Loucy (cell line): ENCODE results near the gene SCAPER.

Experiments
- H2AFZ ChIP-seq: fragments of 200-600 bp; sonication (generic); 2 replicates; pipeline ENCODE4 v1.6.0; 2016; ENCODE audit warnings: antibody characterized with exemption, mild to moderate bottlenecking, low read length, moderate library complexity
- H3F3A ChIP-seq: fragments of 200-600 bp; 2 replicates; pipeline ENCODE4 v1.6.0; 2016; ENCODE audit warnings: antibody characterized with exemption, low read depth, mild to moderate bottlenecking
- H3K27me3 ChIP-seq: fragments of 200-600 bp; sonication (generic); 2 replicates; pipeline ENCODE4 v1.6.1; 2014; ENCODE audit warnings: low read length, mild to moderate bottlenecking; ENCODE audit not compliant: insufficient read depth, poor library complexity, severe bottlenecking
- H3K36me3 ChIP-seq: fragments of 200-600 bp; sonication (generic); 2 replicates; pipeline ENCODE4 v1.6.1; 2016; ENCODE audit warnings: low read length; ENCODE audit not compliant: insufficient read depth
- H3K4me1 ChIP-seq: fragments of 200-600 bp; sonication (generic); 2 replicates; pipeline ENCODE4 v1.5.1; 2014; ENCODE audit warnings: low read length, mild to moderate bottlenecking; ENCODE audit not compliant: insufficient read depth, poor library complexity, severe bottlenecking
- H3K4me2 ChIP-seq: fragments of 200-600 bp; sonication (generic); 2 replicates; pipeline ENCODE4 v1.6.0; 2014; ENCODE audit warnings: antibody characterized with exemption, low read length, low read depth, mild to moderate bottlenecking; ENCODE audit not compliant: poor library complexity, severe bottlenecking
- H3K4me3 ChIP-seq: fragments of 200-600 bp; sonication (generic); 2 replicates; pipeline ENCODE4 v1.5.1; 2014; ENCODE audit warnings: low read length, mild to moderate bottlenecking, mixed read lengths; ENCODE audit not compliant: poor library complexity, severe bottlenecking
- H3K79me2 ChIP-seq: fragments of 200-600 bp; sonication (generic); 2 replicates; pipeline ENCODE4 v1.6.1; 2014; ENCODE audit warnings: low read length; ENCODE audit not compliant: insufficient read depth
- H3K9ac ChIP-seq: fragments of 200-600 bp; sonication (generic); 2 replicates; pipeline ENCODE4 v1.6.0; 2014; ENCODE audit warnings: mild to moderate bottlenecking, low read depth, low read length, moderate library complexity; ENCODE audit not compliant: poor library complexity, severe bottlenecking
- H3K9me2 ChIP-seq: fragments of 200-600 bp; sonication (generic); replicated peaks from 2 replicates; pipeline ENCODE4 v1.6.1; 2016; ENCODE audit warnings: low read depth, low read length, mixed read lengths
- H3K9me3 ChIP-seq: fragments of 200-600 bp; sonication (generic); 2 replicates; pipeline ENCODE4 v1.6.1; 2014; ENCODE audit warnings: mild to moderate bottlenecking, antibody characterized with exemption, low read length, low read depth; ENCODE audit not compliant: insufficient read depth
- H4K20me1 ChIP-seq: fragments of 200-600 bp; sonication (generic); 2 replicates; pipeline ENCODE4 v1.6.0; 2014; ENCODE audit warnings: antibody characterized with exemption, low read length, mild to moderate bottlenecking; ENCODE audit not compliant: insufficient read depth, poor library complexity, severe bottlenecking
- EZH2phosphoT487 ChIP-seq: fragments of 200-600 bp; IDR thresholded peaks from 2 replicates; pipeline ENCODE4 v1.6.1; 2018; ENCODE audit warnings: antibody characterized with exemption, mild to moderate bottlenecking, moderate library complexity, borderline replicate concordance
- TF ChIP-seq, protein P1 (sequence below): fragments of 200-600 bp; sonication (generic); conservative IDR thresholded peaks from 2 replicates; pipeline ENCODE4 v1.5.1; 2014; ENCODE audit warnings: mild to moderate bottlenecking, antibody characterized with exemption, low read length

The SCAPER gene

GRCh38 chr15:76311100-76311953 is 593.8 kb downstream of the SCAPER start, which contains the start of gene ETFA:
TSS of gene ETFA (minus strand) at chr15:76311469. CDS start at chr15:76311388, 81 bp downstream.
- H3K9me2 ChIP-seq: no peaks in the 10 kb centered on the region
- peaks cover 49% of the 10 kb centered on the region for H3K79me2 ChIP-seq
- 0 out of 2 replicates have a peak, but pooled peaks cover 2% of the 10 kb centered on the region for H3F3A ChIP-seq
- H3K27me3 ChIP-seq: no peaks in the 10 kb centered on the region
- H3K9ac ChIP-seq: peak within 1 kb of the TSS; percentile 96
- H3K36me3 ChIP-seq: no peaks in the 10 kb centered on the region
- H2AFZ ChIP-seq: peak within 1 kb of the TSS; percentile 98
- peaks cover 41% of the 10 kb centered on the region for H4K20me1 ChIP-seq
- H3K4me1 ChIP-seq: peaks cover 49% of the 10 kb centered on the region
- no peak for TF ChIP-seq EZH2phosphoT487
- TF ChIP-seq, protein P1, sequence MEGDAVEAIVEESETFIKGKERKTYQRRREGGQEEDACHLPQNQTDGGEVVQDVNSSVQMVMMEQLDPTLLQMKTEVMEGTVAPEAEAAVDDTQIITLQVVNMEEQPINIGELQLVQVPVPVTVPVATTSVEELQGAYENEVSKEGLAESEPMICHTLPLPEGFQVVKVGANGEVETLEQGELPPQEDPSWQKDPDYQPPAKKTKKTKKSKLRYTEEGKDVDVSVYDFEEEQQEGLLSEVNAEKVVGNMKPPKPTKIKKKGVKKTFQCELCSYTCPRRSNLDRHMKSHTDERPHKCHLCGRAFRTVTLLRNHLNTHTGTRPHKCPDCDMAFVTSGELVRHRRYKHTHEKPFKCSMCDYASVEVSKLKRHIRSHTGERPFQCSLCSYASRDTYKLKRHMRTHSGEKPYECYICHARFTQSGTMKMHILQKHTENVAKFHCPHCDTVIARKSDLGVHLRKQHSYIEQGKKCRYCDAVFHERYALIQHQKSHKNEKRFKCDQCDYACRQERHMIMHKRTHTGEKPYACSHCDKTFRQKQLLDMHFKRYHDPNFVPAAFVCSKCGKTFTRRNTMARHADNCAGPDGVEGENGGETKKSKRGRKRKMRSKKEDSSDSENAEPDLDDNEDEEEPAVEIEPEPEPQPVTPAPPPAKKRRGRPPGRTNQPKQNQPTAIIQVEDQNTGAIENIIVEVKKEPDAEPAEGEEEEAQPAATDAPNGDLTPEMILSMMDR: no peak
- no peaks in the 10 kb centered on the region for H3K9me3 ChIP-seq
- peak within 1 kb of the TSS; percentile 98 for H3K4me2 ChIP-seq
- H3K4me3 ChIP-seq: peak within 1 kb of the TSS; percentile 97

DNA sequence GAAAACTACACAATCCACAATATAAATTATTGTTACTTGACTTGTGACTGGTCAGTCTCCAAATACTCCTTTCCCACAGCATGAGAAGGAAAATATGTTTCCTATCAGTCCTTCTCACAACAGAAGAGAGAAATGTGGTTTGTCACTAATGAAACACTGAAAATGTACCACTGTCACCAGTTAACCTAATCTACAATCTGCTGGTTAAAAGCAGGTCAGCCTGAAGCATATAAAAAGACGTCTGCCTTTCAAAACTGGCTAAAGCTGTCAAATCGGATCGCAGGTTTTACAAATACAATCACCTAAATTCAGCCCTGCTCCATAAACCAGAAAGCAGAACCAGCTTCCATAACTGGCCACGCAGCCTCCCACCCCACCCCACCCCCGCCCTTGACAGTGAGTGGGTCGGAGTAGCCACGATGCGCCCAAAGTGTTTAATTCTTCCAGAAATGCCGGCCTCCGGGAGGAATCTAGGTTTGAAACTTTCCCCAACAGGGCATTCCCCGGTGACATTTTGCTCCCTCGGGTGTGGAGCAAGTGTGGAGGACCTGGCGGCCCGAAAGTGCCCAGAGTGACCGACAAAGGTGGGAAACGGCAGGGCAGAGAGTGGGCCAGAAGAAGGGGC is 594.6 kb downstream of the SCAPER start:
- peaks cover 57% of the 10 kb centered on the region for H3K79me2 ChIP-seq
- peaks cover 54% of the 10 kb centered on the region for H3K4me1 ChIP-seq
- 0 out of 2 replicates have a peak, but pooled peaks cover 2% of the 10 kb centered on the region for H3F3A ChIP-seq
- H2AFZ ChIP-seq: peak overlapping the region; percentile 78
- peak overlapping the region; percentile 97 for H3K4me3 ChIP-seq
- peaks cover 47% of the 10 kb centered on the region for H4K20me1 ChIP-seq
- no peaks in the 10 kb centered on the region for H3K9me2 ChIP-seq
- peak overlapping the region; percentile 96 for H3K9ac ChIP-seq
- H3K4me2 ChIP-seq: peak overlapping the region; percentile 98
- no peaks in the 10 kb centered on the region for H3K27me3 ChIP-seq
- TF ChIP-seq EZH2phosphoT487: no peak
- TF ChIP-seq, protein P1: no peak
- H3K9me3 ChIP-seq: no peaks in the 10 kb centered on the region
- H3K36me3 ChIP-seq: no peaks in the 10 kb centered on the region

- H3K4me3 ChIP-seq: peak overlapping the region; percentile 97
- H3K9me2 ChIP-seq: no peaks in the 10 kb centered on the region
- no peaks in the 10 kb centered on the region for H3K9me3 ChIP-seq
- 0 out of 2 replicates have a peak, but pooled peaks cover 2% of the 10 kb centered on the region for H3F3A ChIP-seq
- TF ChIP-seq, protein P1: no peak
- no peak for TF ChIP-seq EZH2phosphoT487
- no peaks in the 10 kb centered on the region for H3K27me3 ChIP-seq
- peaks cover 65% of the 10 kb centered on the region for H3K79me2 ChIP-seq
- H2AFZ ChIP-seq: no peak overlapping the region
- peak overlapping the region; percentile 96 for H3K9ac ChIP-seq
- peaks cover 52% of the 10 kb centered on the region for H4K20me1 ChIP-seq
- H3K4me2 ChIP-seq: peak overlapping the region; percentile 98
- peaks cover 62% of the 10 kb centered on the region for H3K4me1 ChIP-seq
- H3K36me3 ChIP-seq: no peaks in the 10 kb centered on the region
These were observed 595.4 kb downstream of the SCAPER start for GRCh38 chr15:76309601-76310330.
